DMS153 treated with DMSO at 0.1 percent for 48 hours (cell line): ENCODE results near the gene RABEP1.

Source experiments
- DNase-seq: peaks from one replicate; lab custom pipeline; 2025; ENCODE audit not compliant: unreplicated experiment; lab: John Stamatoyannopoulos, UW

Gene RABEP1

DNA sequence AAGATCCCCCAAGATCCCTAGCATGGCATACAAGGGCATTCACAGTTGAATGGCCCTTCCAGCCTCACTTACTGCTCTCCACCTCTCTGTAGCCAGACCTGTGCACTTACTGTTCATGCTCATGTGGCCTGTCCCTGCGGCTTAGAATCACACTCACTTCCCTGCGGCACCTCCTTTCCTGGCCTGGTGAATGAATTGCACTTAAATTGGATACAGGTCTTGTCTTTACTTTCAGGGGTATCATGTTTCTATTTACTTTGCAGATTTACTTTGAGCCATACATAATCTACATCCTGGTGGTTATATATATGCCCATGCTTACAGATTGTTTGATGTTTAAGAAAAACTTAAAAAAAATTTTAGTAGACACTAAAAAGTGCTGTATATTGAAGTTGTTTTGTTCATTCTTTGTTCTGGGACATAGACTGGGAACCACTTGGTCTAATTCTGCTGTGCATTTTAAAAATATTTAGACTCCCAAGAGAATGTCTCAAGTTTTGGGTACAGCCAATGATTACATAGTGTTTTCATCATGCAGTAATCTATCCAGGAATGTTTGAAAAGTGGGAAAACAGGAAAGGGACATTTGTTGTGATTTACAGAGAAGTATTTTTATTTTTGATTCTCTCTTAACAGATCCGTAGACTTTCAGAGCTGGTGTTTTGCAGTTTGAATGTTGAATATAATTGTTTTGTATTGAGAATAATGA lies 73.5 kb downstream of the RABEP1 start:
- peak; percentile 2 for DNase-seq

DNA sequence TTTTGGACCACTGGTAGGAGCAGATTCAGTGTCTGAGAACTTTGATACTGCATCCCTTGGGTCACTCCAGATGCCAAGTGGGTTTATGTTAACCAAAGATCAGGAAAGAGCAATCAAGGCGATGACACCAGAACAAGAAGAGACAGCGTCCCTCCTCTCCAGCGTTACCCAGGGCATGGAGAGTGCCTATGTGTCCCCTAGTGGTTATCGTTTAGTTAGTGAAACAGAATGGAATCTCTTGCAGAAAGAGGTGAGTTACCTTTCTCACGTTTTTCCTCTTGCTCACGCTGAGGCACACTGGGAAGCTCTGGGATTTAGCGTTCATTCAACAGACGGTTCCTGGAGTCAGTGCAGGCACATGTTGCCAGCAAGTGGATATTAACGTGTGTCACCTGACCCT lies 79.3 kb downstream of the RABEP1 start:
- DNase-seq = no peak

DNA sequence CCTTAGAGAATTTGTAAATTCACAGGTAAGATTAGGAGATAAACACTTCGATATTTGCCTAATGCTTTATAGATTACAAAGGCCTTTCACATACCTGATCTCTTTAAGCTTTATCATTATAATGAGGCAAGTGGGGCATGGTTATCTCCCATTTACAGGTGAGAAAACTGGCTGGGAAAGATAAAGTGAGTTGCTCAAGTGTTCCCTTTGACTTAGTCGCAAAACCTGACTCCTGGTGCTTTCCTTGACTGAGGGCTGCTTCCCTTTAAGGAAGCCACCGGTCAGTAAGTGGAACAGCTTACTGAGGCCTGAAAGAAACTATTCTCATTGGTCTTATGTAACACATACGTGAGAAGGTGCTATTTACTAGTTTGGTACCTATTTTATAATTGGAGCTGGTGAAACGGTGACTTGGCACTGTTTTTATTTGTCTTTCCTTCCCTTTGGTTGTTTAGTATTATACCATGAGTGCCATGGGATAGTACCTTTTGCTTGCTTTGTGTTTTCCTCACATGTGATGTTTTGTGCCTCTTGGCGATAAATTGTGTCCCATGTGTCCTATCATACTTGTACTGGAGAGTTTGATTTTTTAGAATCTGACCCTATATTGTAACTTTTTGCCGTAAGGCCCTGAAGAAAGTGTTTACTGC lies 80.2 kb downstream of the RABEP1 start:
- DNase-seq = no peak

DNA sequence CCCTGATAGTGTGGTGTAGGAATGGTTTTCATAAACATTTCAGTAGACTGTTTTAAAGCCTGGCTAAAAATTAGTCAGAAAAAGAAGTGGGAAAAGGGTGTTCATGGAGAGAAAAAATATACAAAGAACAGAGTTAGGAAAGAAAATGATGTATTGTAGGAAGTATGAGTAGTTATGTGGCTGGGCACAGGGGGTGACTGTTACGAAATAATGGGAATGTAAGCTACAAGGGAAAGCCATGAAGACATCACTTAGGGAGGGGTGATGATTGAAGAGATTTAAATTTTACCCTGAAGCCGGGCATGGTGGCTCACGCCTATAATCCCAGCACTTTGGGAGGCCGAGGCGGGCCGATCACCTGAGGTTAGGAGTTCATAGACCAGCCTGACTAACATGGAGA lies 82.1 kb downstream of the RABEP1 start:
- no peak for DNase-seq

DNA sequence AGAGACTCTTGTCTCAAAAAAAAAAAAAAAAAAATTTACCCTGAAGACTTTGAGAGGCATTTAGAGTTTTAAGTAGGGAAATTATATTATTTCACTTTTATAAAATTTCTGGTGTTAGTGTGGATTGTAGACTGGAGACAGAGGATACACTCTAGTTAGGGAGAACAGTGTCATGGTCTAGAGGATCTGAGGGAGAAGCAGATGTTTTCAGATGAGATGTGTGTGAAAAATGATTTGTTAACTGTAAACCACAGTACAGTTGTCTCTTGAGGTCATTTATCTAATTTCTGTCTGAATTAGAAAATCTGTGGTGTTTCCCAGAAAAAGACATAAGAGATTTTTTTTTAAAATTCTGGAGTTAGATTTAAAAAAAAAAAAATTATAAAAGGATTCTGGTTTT lies 82.6 kb downstream of the RABEP1 start:
- DNase-seq = no peak

DNA sequence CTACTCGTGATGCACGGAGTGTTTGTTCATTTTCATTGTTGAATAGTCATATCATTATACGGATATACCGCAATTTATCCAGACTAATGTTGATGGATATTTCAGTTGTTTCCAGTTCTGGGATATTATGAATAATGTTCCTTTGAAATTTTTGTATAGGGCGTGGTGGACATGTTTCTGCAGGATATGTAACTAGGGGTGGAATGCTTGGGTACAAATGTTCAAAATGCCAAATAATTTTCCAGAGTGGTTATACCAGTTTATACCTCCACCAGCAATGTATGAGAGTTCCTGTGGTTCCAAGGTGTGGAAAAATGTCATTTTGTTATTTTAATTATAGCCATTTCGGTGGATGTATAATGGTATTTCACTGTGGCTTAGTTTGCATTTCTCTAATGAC lies 83.7 kb downstream of the RABEP1 start:
- DNase-seq = no peak

DNA sequence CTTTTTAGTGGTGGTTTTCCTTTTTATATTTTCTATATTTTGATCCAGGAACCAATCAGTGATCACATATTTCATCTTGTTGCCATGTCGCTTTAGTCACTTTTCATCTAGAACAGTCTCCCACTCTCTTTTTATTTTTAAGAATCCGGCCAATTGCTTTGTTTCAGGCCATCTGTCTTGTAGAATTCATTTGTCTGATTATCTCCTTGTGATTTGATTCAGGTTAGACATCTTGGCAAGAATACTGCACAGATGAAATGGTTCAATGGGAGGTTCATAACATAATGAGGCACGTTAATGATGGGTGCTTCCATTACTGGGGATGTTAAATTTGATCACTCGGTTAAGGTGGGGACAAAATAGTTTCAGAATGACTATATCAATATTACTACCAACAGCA lies 88.3 kb downstream of the RABEP1 start:
- no peak for DNase-seq

DNA sequence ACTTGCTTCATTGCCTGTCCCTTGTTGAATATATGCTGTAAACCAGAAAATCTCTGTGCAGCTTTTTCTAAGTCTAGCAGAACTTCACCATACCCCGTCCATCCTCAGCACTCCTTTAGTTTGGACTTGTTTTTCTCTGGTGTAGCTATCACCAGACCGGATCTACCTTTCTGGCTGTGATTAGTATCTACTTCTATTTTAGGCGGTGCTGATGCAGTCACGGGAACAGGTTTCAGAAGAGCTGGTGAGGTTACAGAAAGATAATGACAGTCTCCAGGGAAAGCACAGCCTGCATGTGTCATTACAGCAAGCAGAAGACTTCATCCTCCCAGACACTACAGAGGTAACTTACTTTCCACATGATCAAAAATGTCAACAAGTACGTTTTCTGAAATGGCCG lies 91.0 kb downstream of the RABEP1 start:
- no peak for DNase-seq

DNA sequence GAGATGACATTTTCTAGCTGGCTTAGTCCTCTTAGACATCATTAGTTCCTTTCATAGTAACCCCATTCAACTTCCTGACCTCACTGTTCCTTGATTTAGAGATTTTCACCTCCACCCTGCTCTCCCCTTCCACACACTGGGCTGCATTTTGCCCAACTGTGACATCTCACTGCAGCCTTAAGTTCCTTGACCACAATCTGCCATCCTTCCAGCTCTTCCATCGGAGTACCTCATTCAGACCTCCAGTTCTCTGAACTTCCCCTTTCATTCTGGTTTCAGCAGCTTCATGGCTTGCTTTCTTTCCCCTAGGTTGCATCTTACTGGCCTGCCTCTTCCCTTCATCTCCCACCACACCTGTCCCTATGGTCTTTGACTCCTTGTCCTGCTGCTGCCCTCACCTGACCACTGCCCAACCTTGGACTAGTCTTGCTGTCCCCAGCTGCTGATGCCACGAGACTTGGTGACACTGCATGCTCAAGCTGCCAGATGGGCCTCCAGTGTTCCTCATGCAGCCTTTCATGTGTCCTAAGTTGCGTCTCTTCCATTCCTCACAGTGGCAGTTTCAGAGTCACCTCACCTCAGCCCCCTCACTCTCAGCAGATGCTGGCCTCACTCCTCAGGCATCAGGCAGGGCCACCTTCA lies 96.6 kb downstream of the RABEP1 start:
- no peak for DNase-seq

DNA sequence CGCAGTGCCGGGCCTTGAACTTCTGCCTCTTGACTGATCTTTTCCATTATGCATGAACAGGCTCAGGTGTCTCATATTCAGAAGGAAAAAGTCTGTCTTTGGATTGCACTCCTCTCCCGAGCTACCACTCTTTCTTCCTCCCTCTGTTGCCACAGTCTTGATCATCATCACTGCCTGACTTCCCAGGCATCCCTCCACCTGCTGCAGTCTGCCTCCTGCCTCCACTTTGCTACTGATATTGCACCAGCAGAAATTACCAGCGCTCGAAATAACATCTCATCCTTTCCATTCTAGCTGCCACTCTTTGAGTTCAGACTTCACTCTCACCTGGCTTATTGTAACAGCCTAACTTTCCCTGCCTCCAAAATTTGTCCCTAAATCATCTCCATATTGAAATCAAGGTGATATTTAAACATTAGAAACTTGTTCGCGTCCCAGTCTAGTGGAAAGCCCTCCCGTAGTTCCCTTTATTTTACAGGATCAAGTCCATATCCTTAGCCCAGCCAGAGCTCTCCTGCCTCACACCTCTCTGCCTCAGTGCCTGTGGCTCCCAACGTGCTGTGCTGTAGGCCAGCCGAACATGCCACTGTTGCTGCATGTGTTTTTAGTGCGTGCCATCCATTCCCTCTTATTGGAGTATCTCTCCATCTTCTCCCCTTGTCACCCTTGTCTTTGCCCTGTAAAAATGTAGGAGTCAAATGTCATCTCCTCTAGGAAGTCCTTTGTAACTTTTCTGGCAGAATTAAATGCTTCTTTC lies 97.4 kb downstream of the RABEP1 start:
- no peak for DNase-seq

DNA sequence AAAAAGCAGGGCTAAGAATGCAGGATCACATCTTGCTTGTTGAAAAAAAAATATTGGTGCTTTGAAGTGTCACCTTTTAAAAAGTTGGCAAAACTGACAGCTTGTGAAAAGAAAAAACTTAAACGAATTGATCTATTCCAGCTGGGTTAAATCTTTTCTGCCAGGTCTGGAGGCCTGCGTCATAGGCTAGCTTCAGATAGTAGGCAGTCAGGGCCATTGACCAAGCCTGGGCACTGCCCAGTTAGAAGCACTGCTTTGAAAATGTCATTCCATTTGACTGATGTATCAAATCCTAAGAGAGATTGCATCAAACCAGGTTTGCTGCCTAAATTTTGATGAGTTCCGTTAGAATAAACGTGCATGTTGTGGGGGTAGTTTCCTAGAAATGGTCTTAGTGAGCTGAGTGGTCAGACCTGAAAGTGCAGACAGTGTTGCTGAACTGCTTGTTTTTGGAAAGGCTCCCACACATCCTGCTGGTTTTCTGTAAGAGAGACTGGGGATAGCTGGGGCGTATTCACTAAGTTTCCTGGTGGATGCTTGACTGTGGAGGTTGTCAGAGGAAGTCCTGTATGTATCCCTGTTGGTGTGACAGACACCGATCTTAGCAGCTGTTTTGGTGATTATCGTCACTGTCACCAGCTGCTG lies 98.5 kb downstream of the RABEP1 start:
- no peak for DNase-seq

DNA sequence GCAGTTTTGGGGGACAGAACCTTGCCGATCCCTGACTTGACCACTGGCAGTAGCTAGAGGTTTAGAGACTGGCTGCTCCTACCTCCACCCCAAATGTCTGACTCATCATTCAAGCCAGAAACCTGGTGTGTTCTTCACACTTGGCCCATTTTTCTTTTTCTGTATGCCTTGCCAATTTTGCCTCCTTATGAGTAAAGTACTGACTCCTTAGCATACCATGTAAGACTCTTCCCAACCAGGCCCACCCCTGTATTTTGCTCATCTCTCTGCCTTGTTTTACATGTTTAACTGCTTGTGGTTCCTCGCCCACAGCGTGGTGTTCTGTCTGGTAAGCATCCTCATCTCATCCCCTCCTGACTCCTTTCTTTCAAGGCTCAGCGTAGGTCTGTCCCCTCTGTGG lies 99.5 kb downstream of the RABEP1 start:
- DNase-seq = no peak

DNA sequence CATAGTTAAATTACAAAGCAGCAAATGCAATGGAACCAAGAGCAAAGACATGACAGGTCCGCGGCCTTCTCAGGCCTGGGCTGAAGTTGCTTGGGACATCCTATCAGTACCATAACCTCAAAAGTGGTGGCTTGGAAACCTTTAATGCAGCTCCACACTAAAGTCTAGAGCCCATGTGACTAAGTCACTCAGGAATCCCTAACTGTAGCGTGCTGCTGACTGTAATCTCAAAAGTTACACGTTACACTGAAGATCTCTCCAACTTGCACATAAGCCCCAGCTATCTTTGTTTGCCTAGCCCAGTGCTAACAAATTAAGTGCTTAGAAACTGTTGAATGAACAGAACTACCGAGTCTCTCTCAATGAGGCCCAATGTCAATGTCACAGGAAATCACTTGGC lies 109.6 kb downstream of the RABEP1 start:
- DNase-seq = no peak

DNA sequence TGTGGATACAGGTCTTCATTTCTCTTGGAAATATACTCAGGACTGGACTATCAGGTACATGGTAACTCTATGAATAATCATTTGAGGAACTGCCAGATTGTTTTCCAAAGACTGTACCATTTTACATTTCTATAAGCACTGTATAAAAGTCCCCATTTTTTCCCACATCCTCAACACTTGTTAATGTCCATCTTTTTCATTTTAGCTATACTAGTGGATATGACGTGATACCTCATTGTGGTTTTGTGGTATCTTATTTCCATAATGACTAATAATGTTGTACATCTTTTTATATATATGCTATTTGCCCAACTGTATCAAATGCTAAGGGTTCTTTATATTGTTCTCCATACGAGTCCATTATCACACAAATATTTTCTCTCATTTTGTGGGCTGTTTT lies 114.5 kb downstream of the RABEP1 start:
- DNase-seq = no peak

DNA sequence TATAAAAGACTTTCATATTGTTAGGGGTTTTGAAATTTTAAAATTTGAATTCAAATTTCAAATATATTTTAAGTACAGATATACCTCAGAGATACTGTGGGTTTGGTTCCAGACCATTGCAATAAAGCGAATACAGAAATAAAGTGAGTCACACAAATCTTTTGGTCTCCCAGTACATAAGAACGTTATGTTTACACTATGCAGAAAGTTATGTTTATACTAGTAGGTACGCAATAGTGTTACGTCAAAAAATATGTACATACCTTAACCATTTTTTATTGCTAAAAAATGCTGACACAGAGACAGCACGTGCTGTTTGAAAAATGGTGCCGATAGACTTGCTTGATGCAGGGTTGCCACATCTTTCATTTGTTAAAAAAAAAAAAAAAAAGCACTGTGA lies 117.7 kb downstream of the RABEP1 start:
- DNase-seq = no peak

DNA sequence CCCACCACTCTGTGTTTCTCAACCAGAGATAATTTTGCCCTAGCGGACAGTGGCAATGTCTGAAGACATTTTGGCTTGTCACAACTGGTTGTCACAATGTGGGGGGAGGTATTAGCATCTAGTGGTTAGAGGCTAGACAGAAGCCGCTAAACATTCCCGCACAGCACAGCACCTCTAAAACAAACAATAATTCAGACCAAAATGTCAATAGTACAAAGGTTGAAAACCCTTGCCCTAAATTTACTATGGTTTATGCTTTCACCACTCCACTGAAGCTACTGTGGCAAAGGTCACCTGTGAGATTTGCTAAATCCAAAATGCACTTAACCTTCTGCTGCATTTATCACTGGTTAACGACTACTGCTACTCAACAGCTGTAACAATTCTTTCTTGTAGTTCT lies 123.3 kb downstream of the RABEP1 start:
- DNase-seq = no peak

DNA sequence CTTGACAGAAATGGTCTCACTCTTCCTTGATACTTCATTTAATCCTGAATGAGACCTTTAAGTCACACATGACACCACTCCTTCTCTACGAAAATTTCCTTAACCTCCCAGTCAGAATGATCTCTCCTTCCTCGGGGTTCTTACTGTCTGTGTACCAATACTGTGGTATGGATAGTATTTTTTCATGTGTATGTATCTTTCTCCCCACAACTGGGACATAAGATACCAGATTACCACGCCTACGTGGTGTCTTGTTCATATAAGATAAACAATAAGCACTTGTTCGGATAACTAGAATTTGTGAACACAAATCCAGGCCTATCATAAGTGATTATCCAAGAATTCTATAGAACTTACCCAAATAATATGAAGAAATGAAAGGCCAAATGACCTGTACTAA lies 126.1 kb downstream of the RABEP1 start:
- DNase-seq = no peak

DNA sequence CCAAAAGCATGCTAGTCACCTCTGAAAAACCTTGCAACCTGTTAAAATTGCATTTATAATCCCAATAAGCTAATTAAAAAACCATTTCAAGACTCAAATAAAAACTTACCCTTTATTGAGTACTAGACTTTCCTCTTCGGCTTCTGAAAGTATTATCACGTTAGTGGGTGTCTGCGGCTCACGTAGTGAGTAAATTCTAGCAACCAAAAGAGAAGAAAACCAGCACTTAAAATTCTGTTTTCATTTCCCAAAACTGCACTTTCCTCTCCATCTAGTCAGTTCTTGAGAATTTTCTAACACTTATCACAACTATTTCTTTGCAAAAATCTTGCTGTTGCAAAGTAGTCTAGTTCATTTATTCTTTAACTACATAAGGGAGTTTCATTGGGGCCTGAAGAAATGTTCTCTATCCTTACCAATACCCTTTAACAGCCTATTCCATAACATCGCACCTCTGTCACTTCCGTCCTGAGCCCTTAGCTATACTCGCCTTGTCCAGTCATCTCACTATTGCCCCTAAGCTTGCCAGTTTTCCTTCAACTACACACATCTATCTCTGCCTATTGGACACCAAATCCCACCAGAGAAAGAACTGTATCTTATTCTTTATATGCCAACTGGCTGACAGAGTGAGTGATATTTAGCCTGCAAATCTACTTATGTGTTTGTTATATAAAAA lies 128.6 kb downstream of the RABEP1 start:
- no peak for DNase-seq

DNA sequence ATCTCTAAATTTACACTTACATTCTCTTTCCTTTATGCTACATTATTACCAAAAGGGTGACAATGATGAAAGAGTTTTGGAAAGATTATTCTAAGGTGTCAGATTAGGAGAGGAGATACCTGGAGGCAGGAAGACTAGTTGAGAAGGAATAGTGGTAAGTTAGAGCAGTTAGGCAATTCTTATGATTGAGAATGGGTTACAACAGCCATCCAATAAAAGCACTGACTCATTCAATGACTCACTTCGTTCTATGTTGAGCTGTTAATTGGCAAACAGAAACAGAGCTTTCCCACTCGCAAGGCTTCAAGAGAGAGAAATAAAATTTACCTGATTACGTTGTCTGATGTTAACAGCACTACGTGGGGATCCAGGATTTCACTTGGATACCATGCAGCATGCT lies 131.6 kb downstream of the RABEP1 start:
- DNase-seq = no peak

DNA sequence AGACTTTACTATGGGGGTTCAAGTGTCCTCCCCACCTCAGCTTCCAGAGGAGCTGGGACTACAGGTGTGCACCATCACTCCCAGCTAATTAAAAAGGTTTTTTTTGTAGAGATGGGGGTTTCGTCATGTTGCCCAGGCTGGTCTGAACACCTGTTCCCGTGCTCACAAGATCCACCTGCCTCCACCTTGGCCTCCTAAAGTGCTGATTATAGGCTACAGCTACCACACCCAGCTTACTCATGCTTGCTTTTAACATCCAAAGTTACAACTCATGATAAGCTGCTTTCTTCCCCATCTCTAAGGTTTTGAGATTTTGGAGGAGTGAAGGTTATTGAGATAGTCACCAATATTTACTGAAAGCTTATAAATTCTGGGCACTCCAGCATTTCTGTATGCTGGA lies 134.8 kb downstream of the RABEP1 start:
- no peak for DNase-seq

DNA sequence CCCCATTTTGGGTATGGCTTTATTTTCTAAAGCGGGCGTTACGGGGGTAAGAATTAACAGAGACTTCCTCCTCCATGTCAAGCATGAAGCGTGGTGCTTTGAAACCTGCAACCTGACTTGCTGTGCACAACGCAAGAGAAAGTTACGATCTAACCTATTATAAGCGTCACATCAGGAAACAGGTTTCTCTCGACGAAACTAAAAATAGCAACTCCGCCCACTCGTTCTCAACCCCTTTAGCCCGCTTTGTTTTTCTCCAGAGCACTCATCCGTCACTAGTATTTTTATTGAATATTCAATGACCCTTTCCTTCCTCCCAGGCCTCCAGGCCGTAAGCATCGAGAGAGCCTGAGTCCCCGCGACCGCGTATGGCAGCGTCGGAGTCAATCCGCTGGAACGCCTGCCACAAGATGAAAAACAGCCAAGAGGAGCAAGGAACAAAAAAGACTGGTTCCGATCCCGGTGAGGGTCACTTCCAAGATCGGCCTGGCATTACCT lies 136.8 kb downstream of the RABEP1 start:
- DNase-seq = no peak
